GM21381 (cell line): Measurements from ENCODE around the gene INTS7.

Experiments
- ATAC-seq: cut with Tn5 transposase; IDR thresholded peaks from one replicate; pipeline ENCODE4 v1.9.1; 2021; ENCODE audit warnings: mild to moderate bottlenecking, moderate library complexity; ENCODE audit not compliant: unreplicated experiment

INTS7 gene

GRCh38 chr1:211910113-211910884 is 125.1 kb downstream of the INTS7 start:
- no peak for ATAC-seq

- no peak for ATAC-seq
Observed at GRCh38 chr1:211909395-211909794, 126.0 kb downstream of the INTS7 start.

GRCh38 chr1:211908951-211909350 is 126.4 kb downstream of the INTS7 start:
- ATAC-seq = no peak

GRCh38 chr1:211908453-211908852 is 126.9 kb downstream of the INTS7 start:
- ATAC-seq = no peak

GRCh38 chr1:211903490-211904245 is 131.7 kb downstream of the INTS7 start:
- ATAC-seq = no peak

GRCh38 chr1:211902624-211903291 is 132.6 kb downstream of the INTS7 start:
- no peak for ATAC-seq

GRCh38 chr1:211901945-211902344 is 133.4 kb downstream of the INTS7 start:
- no peak for ATAC-seq

- ATAC-seq = no peak
Observed at GRCh38 chr1:211900441-211900840, 134.9 kb downstream of the INTS7 start.

- no peak for ATAC-seq
Observed at GRCh38 chr1:211896958-211897357, 138.4 kb downstream of the INTS7 start.

- no peak for ATAC-seq
Observed at GRCh38 chr1:211895126-211895759, 140.1 kb downstream of the INTS7 start.

- no peak for ATAC-seq
Observed at GRCh38 chr1:211894312-211894711, 141.0 kb downstream of the INTS7 start.

- ATAC-seq = no peak
Observed at GRCh38 chr1:211893260-211893659, 142.1 kb downstream of the INTS7 start.

- no peak for ATAC-seq
Observed at GRCh38 chr1:211892577-211892976, 142.8 kb downstream of the INTS7 start.

- no peak for ATAC-seq
Observed at GRCh38 chr1:211891708-211892107, 143.6 kb downstream of the INTS7 start.
